IMR-90 (cell line): Measurements from ENCODE around the gene C15orf61. TPM values are rescaled to one million over a fixed set of nuclear protein-coding genes. Genes with fewer than 3 reads are reported as not detected.
A peak's percentile ranks its signal among the peaks of the same experiment; 100 is the strongest.

ENCODE experiments used
- ATAC-seq: fragments of 200-7000 bp; cut with Tn5 transposase; 2 replicates; pipeline ENCODE4 v1.9.1; 2020; ENCODE audit warnings: low read depth, mild to moderate bottlenecking, moderate library complexity
- BruUV-seq: library from RNA; stranded (reverse); fragments of 400-500 nt; replicated peaks from 2 replicates; lab custom pipeline; 2021; lab: Mats Ljungman, UMichigan
- CTCF ChIA-PET: fragments of 300-600 bp; formaldehyde crosslinking; extraction: SDS; loops from one replicate; lab custom pipeline; 2021; ENCODE audit warnings: antibody characterized with exemption; lab: Yijun Ruan, JAX
- POLR2A ChIA-PET: fragments of 300-600 bp; sonication (Branson Sonifier 250); formaldehyde crosslinking; loops from one replicate; lab custom pipeline; 2022; ENCODE audit warnings: antibody characterized with exemption; ENCODE audit not compliant: unreplicated experiment; lab: Charles Lee
- DNase-seq: peaks from one replicate; pipeline ENCODE4 v3.0.0; 2013
- H2AFZ ChIP-seq: replicated peaks from 2 replicates; pipeline ENCODE3; 2013; ENCODE audit warnings: low read length, mild to moderate bottlenecking; ENCODE audit not compliant: poor library complexity
- H2AK5ac ChIP-seq: 2 replicates; pipeline ENCODE4 v1.6.1; 2013; ENCODE audit warnings: low read depth, low read length, inconsistent platforms
- H2AK9ac ChIP-seq: replicated peaks from 2 replicates; pipeline ENCODE3; 2013; ENCODE audit warnings: mild to moderate bottlenecking, low read depth, low read length, moderate library complexity; ENCODE audit not compliant: poor library complexity
- H2BK120ac ChIP-seq: 2 replicates; pipeline ENCODE4 v1.6.1; 2013; ENCODE audit warnings: low read depth, low read length, inconsistent platforms
- H2BK15ac ChIP-seq: 3 replicates; pipeline ENCODE4 v1.6.1; 2013; ENCODE audit warnings: low read depth, low read length, inconsistent platforms
- H2BK20ac ChIP-seq: 2 replicates; pipeline ENCODE4 v1.6.1; 2013; ENCODE audit warnings: low read depth, mild to moderate bottlenecking, inconsistent platforms, low read length, moderate library complexity
- H2BK5ac ChIP-seq: 2 replicates; pipeline ENCODE4 v1.6.1; 2013; ENCODE audit warnings: mild to moderate bottlenecking, low read depth, low read length, inconsistent platforms; ENCODE audit not compliant: poor library complexity, severe bottlenecking
- H3K14ac ChIP-seq: replicated peaks from 2 replicates; pipeline ENCODE4 v1.6.1; 2013; ENCODE audit warnings: low read depth, low read length, inconsistent platforms
- H3K18ac ChIP-seq: 2 replicates; pipeline ENCODE4 v1.6.1; 2013; ENCODE audit warnings: low read depth, low read length, control low read depth
- H3K23ac ChIP-seq: 2 replicates; pipeline ENCODE4 v1.6.1; 2013; ENCODE audit warnings: low read depth, low read length, inconsistent platforms
- H3K27ac ChIP-seq: 2 replicates; pipeline ENCODE4 v1.5.1; 2013; ENCODE audit warnings: mild to moderate bottlenecking, control low read depth, low read length; ENCODE audit not compliant: insufficient read depth
- H3K27me3 ChIP-seq: 2 replicates; pipeline ENCODE4 v1.6.1; 2013; ENCODE audit warnings: low read length; ENCODE audit not compliant: control insufficient read depth, insufficient read depth
- H3K36me3 ChIP-seq: 2 replicates; pipeline ENCODE4 v1.6.1; 2013; ENCODE audit warnings: low read length, mixed read lengths; ENCODE audit not compliant: control insufficient read depth, insufficient read depth
- H3K4ac ChIP-seq: 2 replicates; pipeline ENCODE4 v1.6.1; 2013; ENCODE audit warnings: low read depth, low read length, inconsistent platforms
- H3K4me1 ChIP-seq: 2 replicates; pipeline ENCODE4 v1.6.1; 2013; ENCODE audit warnings: low read length, mixed read lengths; ENCODE audit not compliant: control insufficient read depth, insufficient read depth
- H3K4me2 ChIP-seq: 2 replicates; pipeline ENCODE4 v1.6.1; 2013; ENCODE audit warnings: low read depth, mild to moderate bottlenecking, control low read depth, low read length, moderate library complexity
- H3K4me3 ChIP-seq: 2 replicates; pipeline ENCODE4 v1.5.1; 2013; ENCODE audit warnings: low read depth, mild to moderate bottlenecking, control low read depth, low read length, moderate library complexity; ENCODE audit not compliant: insufficient read depth
- H3K56ac ChIP-seq: 2 replicates; pipeline ENCODE4 v1.6.1; 2013; ENCODE audit warnings: low read length, inconsistent platforms; ENCODE audit not compliant: insufficient read depth; ENCODE audit errors: extremely low read depth
- H3K79me1 ChIP-seq, 2 experiments: 2 replicates each; pipeline ENCODE4 v1.6.1; 2013; ENCODE audit warnings: low read length in 2 of 2, inconsistent platforms in 1 of 2, low read depth in 1 of 2
- H3K9ac ChIP-seq: 2 replicates; pipeline ENCODE4 v1.6.1; 2013; ENCODE audit warnings: low read depth, low read length, control low read depth
- H3K9me1 ChIP-seq: 2 replicates; pipeline ENCODE4 v1.6.1; 2013; ENCODE audit warnings: low read length, inconsistent platforms; ENCODE audit not compliant: insufficient read depth
- H3K9me3 ChIP-seq: 2 replicates; pipeline ENCODE4 v1.6.1; 2013; ENCODE audit warnings: low read length; ENCODE audit not compliant: control insufficient read depth, insufficient read depth
- H4K20me1 ChIP-seq: 2 replicates; pipeline ENCODE4 v1.6.1; 2013; ENCODE audit warnings: low read length, inconsistent platforms; ENCODE audit not compliant: insufficient read depth
- H4K5ac ChIP-seq: 2 replicates; pipeline ENCODE4 v1.6.1; 2013; ENCODE audit warnings: mild to moderate bottlenecking, low read depth, low read length, control low read depth
- H4K8ac ChIP-seq, 2 experiments: 2 replicates each; pipeline ENCODE4 v1.6.1; 2013; ENCODE audit warnings: low read depth in 2 of 2, low read length in 2 of 2, control low read depth in 1 of 2, inconsistent platforms in 1 of 2
- H4K91ac ChIP-seq: 2 replicates; pipeline ENCODE4 v1.6.1; 2013; ENCODE audit warnings: low read depth, low read length, inconsistent platforms; ENCODE audit not compliant: insufficient read depth
- BHLHE40 ChIP-seq: fragments of 150-350 bp; IDR thresholded peaks from 2 replicates; pipeline ENCODE4 v1.6.1; 2016; ENCODE audit warnings: mild to moderate bottlenecking, low read depth, low read length
- FOS ChIP-seq: fragments of 150-350 bp; IDR thresholded peaks from 2 replicates; pipeline ENCODE4 v1.6.1; 2016; ENCODE audit warnings: low read depth, low read length
- MAFK ChIP-seq: IDR thresholded peaks from 2 replicates; pipeline ENCODE4 v1.6.1; 2012; ENCODE audit warnings: low read depth, low read length, improper control_type of control experiment
- WGBS, 2 experiments: methylation state at CpG; one replicate each; pipeline versions ENCODE4 v1.1.5 to v1.1.7; 2013; ENCODE audit warnings: missing lambda C conversion rate in 2 of 2; ENCODE audit not compliant: insufficient read length in 1 of 2; ENCODE audit errors: extremely low coverage in 2 of 2; 5-methylcytosine and 5-hydroxymethylcytosine counted together
- dilution Hi-C: fragments of 300-500 bp; cut with HindIII; formaldehyde crosslinking; loops from one replicate; pipeline ENCODE4 v1.14.3; 2018; ENCODE audit warnings: low sequenced_read_pairs; ENCODE audit not compliant: unreplicated experiment
- in situ Hi-C: fragments of 300-500 bp; cut with MboI; formaldehyde crosslinking; loops from 3 replicates; pipeline ENCODE4 v1.14.3; 2019; ENCODE audit warnings: low sequenced_read_pairs, inconsistent platforms, mixed read lengths
- intact Hi-C: fragments of 100-400 bp; cut with micrococcal nuclease; formaldehyde crosslinking; loops from 2 replicates; pipeline ENCODE4 v1.10.0; 2022
- polyA plus RNA-seq, 3 experiments: library from polyadenylated mRNA; depleted of rRNA; stranded (reverse); fragments of >200 nt; gene quantifications; 2 replicates each; pipeline ENCODE4 v1.2.3, GENCODE V29; 2012; ENCODE audit warnings: low replicate concordance in 1 of 3
- total RNA-seq: library from RNA; depleted of rRNA; stranded (reverse); fragments of >200 nt; gene quantifications from 2 replicates; pipeline ENCODE4 v1.2.3, GENCODE V29; 2012
- TF ChIP-seq, protein P1 (sequence below): fragments of 150-350 bp; IDR thresholded peaks from 2 replicates; pipeline ENCODE4 v1.6.1; 2017; ENCODE audit warnings: mild to moderate bottlenecking, antibody characterized with exemption, low read length, low read depth

Gene C15orf61
- total and polyA plus RNA-seq, 2 of the 4 experiments (the other 2 are of a cell fraction): 1.4 to 2.5 TPM

DNA sequence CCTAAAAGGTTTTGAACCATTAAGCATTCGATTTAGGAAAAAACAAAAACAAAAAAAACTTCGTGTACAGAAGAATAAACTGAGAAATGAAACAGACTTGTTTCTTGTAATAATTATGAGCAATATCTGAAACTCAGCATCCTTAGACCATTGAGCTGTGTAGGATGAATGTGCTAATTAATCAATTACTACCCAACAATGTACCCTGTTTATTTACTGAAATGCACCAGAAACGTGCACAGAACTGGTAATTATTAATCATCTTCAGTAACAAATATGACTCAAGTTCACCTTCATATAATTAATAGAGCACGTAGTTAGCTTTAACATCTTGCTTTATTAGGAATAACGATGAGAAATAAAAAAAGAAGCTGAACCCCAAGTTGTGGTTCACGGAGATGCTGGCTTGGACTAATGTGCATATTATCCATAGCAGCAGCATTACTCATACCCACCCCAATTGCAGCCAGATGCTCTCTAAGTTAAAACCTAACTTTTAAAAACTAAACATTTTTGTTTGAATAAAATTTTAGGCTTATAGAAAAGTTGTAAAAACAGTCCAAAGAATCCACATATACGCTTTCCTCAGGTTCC, 10.2 kb upstream of the C15orf61 start:
- DNase-seq (peak; percentile 80), ATAC-seq (peak; percentile 87)
- H2AFZ ChIP-seq: no peak overlapping the region
- H4K91ac ChIP-seq: no peak overlapping the region
- H3K4me2 ChIP-seq: peak overlapping the region; percentile 49; the same call in 1 of the 2 replicates
- no peak overlapping the region for H3K23ac ChIP-seq
- dilution Hi-C loops: no loop called here
- H3K36me3 ChIP-seq: no peaks in the 10 kb centered on the region
- H2AK9ac ChIP-seq: no peak overlapping the region
- no peaks in the 10 kb centered on the region for H4K20me1 ChIP-seq
- peak overlapping the region; percentile 57 for H2BK5ac ChIP-seq
- peak overlapping the region; percentile 65; the same call in 1 of the 2 replicates for H3K4ac ChIP-seq
- in situ Hi-C loops: no loop called here
- H3K4me1 ChIP-seq: peaks cover 7% of the 10 kb centered on the region
- intact Hi-C loops: no loop called here
- TF ChIP-seq, protein P1, sequence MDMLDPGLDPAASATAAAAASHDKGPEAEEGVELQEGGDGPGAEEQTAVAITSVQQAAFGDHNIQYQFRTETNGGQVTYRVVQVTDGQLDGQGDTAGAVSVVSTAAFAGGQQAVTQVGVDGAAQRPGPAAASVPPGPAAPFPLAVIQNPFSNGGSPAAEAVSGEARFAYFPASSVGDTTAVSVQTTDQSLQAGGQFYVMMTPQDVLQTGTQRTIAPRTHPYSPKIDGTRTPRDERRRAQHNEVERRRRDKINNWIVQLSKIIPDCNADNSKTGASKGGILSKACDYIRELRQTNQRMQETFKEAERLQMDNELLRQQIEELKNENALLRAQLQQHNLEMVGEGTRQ: no peak
- TF ChIP-seq MAFK: no peak
- TF ChIP-seq BHLHE40: peak; percentile 57; the same call in 1 of the 2 replicates
- 0 out of 2 replicates have a peak, but pooled peaks have one; percentile 36 for TF ChIP-seq FOS
- H2BK20ac ChIP-seq: no peak overlapping the region
- no peak overlapping the region for H3K14ac ChIP-seq
- H3K56ac ChIP-seq: no peak overlapping the region
- H3K4me3 ChIP-seq: no peak overlapping the region
- H2BK15ac ChIP-seq: no peak overlapping the region
- H3K18ac ChIP-seq: no peak overlapping the region
- peak overlapping the region in 1 of 2 experiments; percentile 75; a peak in 3 of 4 replicates for H4K8ac ChIP-seq
- no TSS peak for BruUV-seq
- H3K9ac ChIP-seq: no peak overlapping the region
- ChIA-PET CTCF (no interaction called here), POLR2A (no interaction called here)
- no CpG with 5 or more reads among the region's 7 CpGs for WGBS, 2 experiments
- H3K9me1 ChIP-seq: peaks cover 2% of the 10 kb centered on the region; the same call in 1 of the 2 replicates
- H2AK5ac ChIP-seq: no peak overlapping the region
- H3K27me3 ChIP-seq: no peaks in the 10 kb centered on the region
- peak overlapping the region; percentile 75; the same call in 1 of the 2 replicates for H2BK120ac ChIP-seq
- H3K9me3 ChIP-seq: no peaks in the 10 kb centered on the region
- no peak overlapping the region for H3K27ac ChIP-seq
- H4K5ac ChIP-seq: no peak overlapping the region
- no peaks in the 10 kb centered on the region for H3K79me1 ChIP-seq
